ENCODE results near the gene PROZ.

- no peak for TF ChIP-seq ZBTB34 (CRISPR knock-in tag; IDR thresholded peaks at IDR 0.05)
- no peak for TF ChIP-seq GABPB1 (CRISPR knock-in tag; IDR thresholded peaks at IDR 0.05)
- no peak for TF ChIP-seq TAF15 (IDR thresholded peaks at IDR 0.05; ENCODE audit: low read depth, low read length)
- no peak for TF ChIP-seq CHD2 (IDR thresholded peaks at IDR 0.05; ENCODE audit: low read depth, low read length)
Observed at GRCh38 chr13:113152691-113152983, 5.8 kb upstream of the PROZ start.

Data from K562 (cell line).